GM12873 (cell line): ENCODE data around the gene TUBA1B.

Experiments
- CTCF ChIP-seq: IDR thresholded peaks from 2 replicates; pipeline ENCODE4 v1.5.1; 2012; ENCODE audit warnings: low read depth, mild to moderate bottlenecking, moderate library complexity, low read length, control low read depth; ENCODE audit not compliant: insufficient read depth; ENCODE audit errors: missing control alignments

Gene TUBA1B

GRCh38 chr12:49131051-49131893, at the start of gene TUBA1B:
Gene TUBA1B (minus strand): TSS chr12:49131395. CDS start chr12:49131300, 95 bp downstream.
- TF ChIP-seq CTCF = no peak

DNA sequence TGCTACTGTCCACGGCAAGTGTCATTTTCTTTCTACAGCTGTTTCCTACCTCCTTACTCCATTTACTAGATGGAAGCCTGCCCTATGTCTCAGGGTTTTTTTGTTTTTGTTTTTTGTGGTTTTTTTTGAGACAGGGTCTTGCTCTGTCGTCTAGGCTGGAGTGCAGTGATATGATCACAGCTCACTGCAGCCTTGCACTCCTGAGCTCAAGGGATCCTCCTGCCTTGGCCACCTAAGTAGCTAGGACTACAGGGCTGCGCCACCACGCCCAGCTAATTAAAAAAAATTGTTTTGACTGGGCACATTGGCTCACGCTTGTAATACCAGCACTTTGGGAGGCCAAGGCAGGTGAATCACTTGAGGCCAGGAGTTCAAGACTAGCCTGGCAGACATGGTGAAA, 43.0 kb upstream of the TUBA1B start:
- no peak for TF ChIP-seq CTCF

DNA sequence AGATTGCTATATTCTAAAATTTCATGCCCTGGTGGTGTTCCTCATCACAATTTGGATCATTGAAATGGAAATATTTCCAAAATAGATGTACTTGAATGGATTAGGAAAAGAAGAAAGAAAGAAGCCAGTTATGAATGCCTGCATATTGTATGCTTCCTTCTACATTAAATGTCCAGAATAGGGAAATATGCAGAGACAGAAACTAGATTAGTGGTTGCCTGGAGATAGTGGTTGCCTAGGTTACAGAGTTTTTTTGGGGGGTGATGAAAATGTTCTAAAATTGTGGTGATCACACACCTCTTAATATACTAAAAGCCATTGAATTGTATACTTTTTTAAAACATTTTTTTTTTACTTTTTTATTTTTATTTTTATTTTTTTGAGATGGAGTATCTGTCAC, 39.7 kb upstream of the TUBA1B start:
- TF ChIP-seq CTCF = no peak

DNA sequence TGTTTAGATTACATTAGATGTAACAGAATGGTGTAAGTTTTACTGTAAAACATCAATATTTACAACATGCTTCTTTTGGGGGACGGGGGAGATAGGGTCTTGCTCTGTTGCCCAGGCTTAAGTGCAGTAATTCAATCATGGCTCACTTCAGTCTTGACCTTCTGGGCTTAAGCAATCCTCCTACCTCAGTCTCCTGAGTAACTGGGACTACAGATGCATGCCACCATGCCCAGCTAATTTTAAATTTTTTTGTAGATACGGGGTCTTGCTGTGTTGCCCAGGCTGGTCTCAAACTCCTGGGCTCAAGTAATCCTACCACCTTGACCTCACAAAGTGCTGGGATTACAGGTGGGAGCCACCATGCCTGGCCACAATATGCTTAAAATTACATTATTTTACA, 33.9 kb upstream of the TUBA1B start:
- no peak for TF ChIP-seq CTCF

GRCh38 chr12:49161092-49161795, 30.0 kb upstream of the TUBA1B start:
- TF ChIP-seq CTCF = no peak

GRCh38 chr12:49160399-49160798, 29.2 kb upstream of the TUBA1B start:
- no peak for TF ChIP-seq CTCF

DNA sequence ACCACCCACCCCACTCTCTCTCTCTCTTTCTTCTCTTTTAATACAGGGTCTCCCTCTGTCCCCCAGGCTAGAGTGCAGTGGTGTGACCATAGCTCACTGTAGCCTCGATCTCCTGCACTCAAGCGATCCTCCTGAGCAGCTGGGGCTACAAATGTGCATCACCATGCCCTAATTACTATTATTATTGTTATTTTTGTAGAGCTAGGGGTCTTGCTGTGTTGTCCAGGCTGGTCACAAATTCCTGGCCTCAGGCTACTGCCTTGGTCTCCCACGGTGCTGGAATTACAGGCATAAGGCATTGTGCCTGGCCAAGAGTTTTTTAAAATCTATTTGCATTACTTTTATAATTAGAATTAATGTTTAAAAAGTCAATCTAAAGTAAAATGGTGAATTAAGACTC, 23.0 kb upstream of the TUBA1B start:
- no peak for TF ChIP-seq CTCF
